SU-DHL-6 (cell line): ENCODE measurements around the gene KIRREL1.

Source experiments
- H2AFZ ChIP-seq: fragments of 200-600 bp; sonication (generic); 2 replicates; pipeline ENCODE4 v1.6.1; 2014; ENCODE audit warnings: low read depth, mild to moderate bottlenecking, moderate library complexity, mixed read lengths, antibody characterized with exemption, low read length; ENCODE audit not compliant: severe bottlenecking
- H3F3A ChIP-seq: fragments of 200-600 bp; shearing (Covaris generic); 2 replicates; pipeline ENCODE4 v1.6.0; 2016; ENCODE audit warnings: antibody characterized with exemption, mild to moderate bottlenecking; ENCODE audit not compliant: insufficient read depth
- H3K27ac ChIP-seq: fragments of 200-600 bp; sonication (generic); 2 replicates; pipeline ENCODE4 v1.5.1; 2016; ENCODE audit warnings: low read depth, mild to moderate bottlenecking, low read length, moderate library complexity, mixed read lengths
- H3K27me3 ChIP-seq: fragments of 200-600 bp; sonication (generic), shearing (Covaris generic); 2 replicates; pipeline ENCODE4 v1.6.0; 2014; ENCODE audit warnings: mild to moderate bottlenecking, low read length
- H3K36me3 ChIP-seq: fragments of 200-600 bp; sonication (generic); 2 replicates; pipeline ENCODE4 v1.6.1; 2014; ENCODE audit warnings: mild to moderate bottlenecking, low read length, mixed read lengths
- H3K4me2 ChIP-seq: fragments of 300-600, 200-600 bp; shearing (Covaris generic), sonication (generic); 2 replicates; pipeline ENCODE4 v1.6.0; 2014; ENCODE audit warnings: low read length, low read depth, mild to moderate bottlenecking; ENCODE audit not compliant: poor library complexity, severe bottlenecking
- H3K4me3 ChIP-seq: fragments of 200-600 bp; sonication (generic); 2 replicates; pipeline ENCODE4 v1.5.1; 2014; ENCODE audit warnings: antibody characterized with exemption, low read length, mild to moderate bottlenecking, mixed read lengths; ENCODE audit not compliant: insufficient read depth, poor library complexity, severe bottlenecking
- H3K79me2 ChIP-seq: fragments of 200-600 bp; sonication (generic); 2 replicates; pipeline ENCODE4 v1.6.1; 2014; ENCODE audit warnings: mild to moderate bottlenecking, low read length, moderate library complexity; ENCODE audit not compliant: insufficient read depth
- H3K9ac ChIP-seq: fragments of 200-600 bp; sonication (generic); 2 replicates; pipeline ENCODE4 v1.7.0; 2014; ENCODE audit warnings: mild to moderate bottlenecking, low read length
- H3K9me2 ChIP-seq: fragments of 200-600 bp; sonication (generic); replicated peaks from 2 replicates; pipeline ENCODE4 v1.6.1; 2014; ENCODE audit warnings: low read length; ENCODE audit not compliant: insufficient read depth
- H3K9me3 ChIP-seq: fragments of 200-600 bp; sonication (generic); 2 replicates; pipeline ENCODE4 v1.6.1; 2014; ENCODE audit warnings: low read length, mixed read lengths; ENCODE audit not compliant: insufficient read depth
- H4K20me1 ChIP-seq: fragments of 200-600 bp; sonication (generic); 2 replicates; pipeline ENCODE4 v1.6.1; 2014; ENCODE audit warnings: low read depth, mild to moderate bottlenecking, antibody characterized with exemption, low read length, moderate library complexity, mixed read lengths
- EZH2phosphoT487 ChIP-seq: fragments of 200-600 bp; sonication (generic), shearing (Covaris generic); conservative IDR thresholded peaks from 2 replicates; pipeline ENCODE4 v1.6.1; 2018; ENCODE audit warnings: mild to moderate bottlenecking, antibody characterized with exemption, low read length, moderate library complexity, mixed read lengths
- TF ChIP-seq, protein P1 (sequence below): fragments of 200-600 bp; sonication (generic); IDR thresholded peaks from one replicate; pipeline ENCODE4 v1.5.1; 2017; ENCODE audit warnings: antibody characterized with exemption, mild to moderate bottlenecking, low read length, moderate library complexity; ENCODE audit not compliant: insufficient read depth, poor library complexity, severe bottlenecking

KIRREL1 gene

DNA sequence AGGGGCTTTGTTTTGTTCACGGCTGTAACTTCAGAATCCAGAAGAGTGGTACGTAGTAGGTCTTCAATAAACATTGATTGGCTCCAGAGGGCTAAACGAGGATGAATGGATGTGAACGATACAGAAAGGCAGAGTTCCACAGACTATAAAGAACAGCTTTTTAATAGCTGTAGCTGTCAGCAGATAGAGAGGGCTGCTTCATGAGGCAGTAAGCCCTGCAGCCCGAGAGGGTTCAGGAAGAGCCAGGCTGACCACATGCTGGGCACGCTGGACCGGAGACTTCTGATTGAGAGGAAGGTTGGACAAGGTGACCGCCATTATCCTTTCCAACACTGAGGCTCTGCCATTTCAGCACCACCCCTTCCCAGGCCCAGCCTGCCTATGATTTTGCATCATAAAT is 45.3 kb downstream of the KIRREL1 start:
- Histone ChIP-seq H3K27me3 (no peaks in the 10 kb centered on the region), H3K36me3 (no peaks in the 10 kb centered on the region), H3K9me2 (no peaks in the 10 kb centered on the region), H3K9me3 (no peaks in the 10 kb centered on the region), H2AFZ (no peak overlapping the region), H3K4me2 (no peak overlapping the region), H3F3A (no peaks in the 10 kb centered on the region), H3K27ac (no peak overlapping the region), H3K79me2 (no peaks in the 10 kb centered on the region), H3K9ac (no peak overlapping the region), H4K20me1 (no peaks in the 10 kb centered on the region), H3K4me3 (no peak overlapping the region)
- TF ChIP-seq, protein P1, sequence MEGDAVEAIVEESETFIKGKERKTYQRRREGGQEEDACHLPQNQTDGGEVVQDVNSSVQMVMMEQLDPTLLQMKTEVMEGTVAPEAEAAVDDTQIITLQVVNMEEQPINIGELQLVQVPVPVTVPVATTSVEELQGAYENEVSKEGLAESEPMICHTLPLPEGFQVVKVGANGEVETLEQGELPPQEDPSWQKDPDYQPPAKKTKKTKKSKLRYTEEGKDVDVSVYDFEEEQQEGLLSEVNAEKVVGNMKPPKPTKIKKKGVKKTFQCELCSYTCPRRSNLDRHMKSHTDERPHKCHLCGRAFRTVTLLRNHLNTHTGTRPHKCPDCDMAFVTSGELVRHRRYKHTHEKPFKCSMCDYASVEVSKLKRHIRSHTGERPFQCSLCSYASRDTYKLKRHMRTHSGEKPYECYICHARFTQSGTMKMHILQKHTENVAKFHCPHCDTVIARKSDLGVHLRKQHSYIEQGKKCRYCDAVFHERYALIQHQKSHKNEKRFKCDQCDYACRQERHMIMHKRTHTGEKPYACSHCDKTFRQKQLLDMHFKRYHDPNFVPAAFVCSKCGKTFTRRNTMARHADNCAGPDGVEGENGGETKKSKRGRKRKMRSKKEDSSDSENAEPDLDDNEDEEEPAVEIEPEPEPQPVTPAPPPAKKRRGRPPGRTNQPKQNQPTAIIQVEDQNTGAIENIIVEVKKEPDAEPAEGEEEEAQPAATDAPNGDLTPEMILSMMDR: no peak
- TF ChIP-seq EZH2phosphoT487: no peak

DNA sequence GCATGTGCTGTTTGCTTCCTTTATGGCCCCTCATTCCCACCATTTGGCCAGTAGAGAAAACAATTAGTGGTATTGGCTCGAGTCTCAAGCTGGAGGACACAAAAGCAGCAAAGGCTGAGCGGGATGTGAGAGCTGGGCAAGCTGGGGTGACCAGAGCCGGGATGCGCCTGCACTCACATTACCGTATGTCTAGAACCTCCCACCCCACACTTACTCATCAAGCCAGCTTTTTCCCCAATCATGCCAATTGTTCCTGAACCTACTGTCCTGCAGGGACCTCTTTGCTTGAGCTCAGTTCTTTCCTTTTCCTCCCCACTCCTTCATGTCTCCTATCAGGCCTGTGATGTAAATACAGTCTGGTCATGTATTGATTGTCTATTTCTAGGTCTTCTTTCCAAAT is 45.9 kb downstream of the KIRREL1 start:
- Histone ChIP-seq H3K9me3 (no peaks in the 10 kb centered on the region), H3K9ac (no peak overlapping the region), H3K36me3 (no peaks in the 10 kb centered on the region), H3K9me2 (no peaks in the 10 kb centered on the region), H3K4me3 (no peak overlapping the region), H3F3A (no peaks in the 10 kb centered on the region), H3K27me3 (no peaks in the 10 kb centered on the region), H3K27ac (no peak overlapping the region), H3K4me2 (no peak overlapping the region), H4K20me1 (no peaks in the 10 kb centered on the region), H2AFZ (no peak overlapping the region), H3K79me2 (no peaks in the 10 kb centered on the region)
- TF ChIP-seq EZH2phosphoT487: no peak
- TF ChIP-seq, protein P1: no peak

DNA sequence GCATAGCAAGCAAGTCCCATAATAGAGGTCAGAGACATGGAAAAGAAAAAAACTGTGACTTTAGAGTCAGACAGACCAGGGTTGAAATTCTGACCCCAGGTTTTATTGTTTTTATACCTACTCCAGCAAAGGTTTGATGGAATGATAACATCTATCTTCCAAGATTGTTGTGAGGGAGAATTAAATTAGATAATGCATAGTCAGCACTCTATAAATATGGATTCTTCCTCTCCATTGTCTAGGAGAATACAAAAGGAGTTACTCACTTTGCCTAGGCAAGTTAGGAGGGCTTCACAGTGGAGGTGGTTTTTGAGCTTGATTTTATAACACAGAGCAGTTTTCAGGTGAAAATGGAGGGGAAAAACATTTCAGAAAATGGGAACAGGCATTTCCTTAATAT is 46.9 kb downstream of the KIRREL1 start:
- Histone ChIP-seq H2AFZ (no peak overlapping the region), H3K9me3 (no peaks in the 10 kb centered on the region), H3K9me2 (no peaks in the 10 kb centered on the region), H3K4me3 (no peak overlapping the region), H3K27me3 (no peaks in the 10 kb centered on the region), H3K9ac (no peak overlapping the region), H3F3A (no peaks in the 10 kb centered on the region), H3K79me2 (no peaks in the 10 kb centered on the region), H3K4me2 (no peak overlapping the region), H3K27ac (no peak overlapping the region), H3K36me3 (no peaks in the 10 kb centered on the region), H4K20me1 (no peaks in the 10 kb centered on the region)
- no peak for TF ChIP-seq EZH2phosphoT487
- TF ChIP-seq, protein P1: no peak

DNA sequence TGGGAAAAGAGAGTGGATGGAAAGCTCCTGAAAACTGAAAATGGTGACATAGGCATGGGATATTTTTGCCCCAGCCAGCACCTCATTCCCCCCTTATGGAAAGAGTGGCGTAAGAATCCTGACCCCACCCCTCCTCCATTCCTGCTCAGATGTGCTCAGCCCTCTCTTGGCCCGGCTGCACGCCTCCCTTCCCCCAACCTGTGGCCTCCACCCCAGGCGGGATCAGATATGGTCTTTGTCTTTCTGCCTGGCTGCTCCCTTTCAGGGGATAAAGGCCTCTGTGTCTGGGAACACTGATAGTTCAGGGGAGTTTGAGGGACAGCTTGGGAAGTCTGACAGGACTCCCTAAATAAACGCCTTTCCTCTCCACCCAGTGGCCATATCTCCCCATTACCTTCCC is 49.8 kb downstream of the KIRREL1 start:
- H3K36me3 ChIP-seq: no peaks in the 10 kb centered on the region
- no peak overlapping the region for H3K27ac ChIP-seq
- no peak overlapping the region for H3K4me2 ChIP-seq

More for the DNA sequence above, 49.8 kb downstream of the KIRREL1 start:
- Histone ChIP-seq H3K4me3 (no peak overlapping the region), H3K79me2 (no peaks in the 10 kb centered on the region), H4K20me1 (no peaks in the 10 kb centered on the region), H2AFZ (no peak overlapping the region), H3K9ac (no peak overlapping the region), H3F3A (no peaks in the 10 kb centered on the region), H3K27me3 (no peaks in the 10 kb centered on the region), H3K9me3 (no peaks in the 10 kb centered on the region), H3K9me2 (no peaks in the 10 kb centered on the region)
- TF ChIP-seq EZH2phosphoT487: no peak
- TF ChIP-seq, protein P1: no peak
